ENCODE measurements around the gene PIP4K2C.
"Not testable (repeated sequence)": the region's sequence is repeated elsewhere in the genome, so short reads cannot be mapped to it uniquely, and the experiment has no call there.

The PIP4K2C gene

GRCh38 chr12:57631566-57632072, 40.6 kb downstream of the PIP4K2C start:
- H3K9me3 ChIP-seq (ENCODE audit: control insufficient read depth, insufficient read depth, low read length), result no peaks in the 10 kb centered on the region
- no peaks in the 10 kb centered on the region for H3K36me3 ChIP-seq (ENCODE audit: insufficient read depth, low read length)
- H3K4me1 ChIP-seq (ENCODE audit: insufficient read depth, low read length), result peaks cover 4% of the 10 kb centered on the region; the same call in 1 of the 2 replicates
- peak overlapping the region; percentile 55; the same call in 1 of the 2 replicates for H3K9ac ChIP-seq (ENCODE audit: low read depth, low read length)

GRCh38 chr12:57632073-57632957, 41.3 kb downstream of the PIP4K2C start:
- H3K36me3 ChIP-seq (ENCODE audit: insufficient read depth, low read length), result no peaks in the 10 kb centered on the region
- H3K9ac ChIP-seq (ENCODE audit: low read depth, low read length), result peak overlapping the region; percentile 55; the same call in 1 of the 2 replicates
- no peaks in the 10 kb centered on the region for H3K9me3 ChIP-seq (ENCODE audit: control insufficient read depth, insufficient read depth, low read length)
- peaks cover 4% of the 10 kb centered on the region; the same call in 1 of the 2 replicates for H3K4me1 ChIP-seq (ENCODE audit: insufficient read depth, low read length)

GRCh38 chr12:57632958-57633840, 42.2 kb downstream of the PIP4K2C start, which contains the start of gene B4GALNT1:
Gene B4GALNT1 (minus strand): TSS chr12:57633201. CDS start chr12:57632132, 1,069 bp downstream.
- peaks cover 1% of the 10 kb centered on the region; the same call in 1 of the 2 replicates for H3K4me1 ChIP-seq (ENCODE audit: insufficient read depth, low read length)
- H3K36me3 ChIP-seq (ENCODE audit: insufficient read depth, low read length), result no peaks in the 10 kb centered on the region
- no peaks in the 10 kb centered on the region for H3K9me3 ChIP-seq (ENCODE audit: control insufficient read depth, insufficient read depth, low read length)
- peak within 1 kb of the TSS; percentile 55; the same call in 1 of the 2 replicates for H3K9ac ChIP-seq (ENCODE audit: low read depth, low read length)

GRCh38 chr12:57636731-57637130, 45.7 kb downstream of the PIP4K2C start:
- H3K36me3 ChIP-seq (ENCODE audit: insufficient read depth, low read length); H3K4me1 ChIP-seq (ENCODE audit: insufficient read depth, low read length); H3K9me3 ChIP-seq (ENCODE audit: control insufficient read depth, insufficient read depth, low read length); H3K9ac ChIP-seq (ENCODE audit: low read depth, low read length): not testable (repeated sequence)

GRCh38 chr12:57637364-57637763, 46.4 kb downstream of the PIP4K2C start:
- Histone ChIP-seq H3K4me1 (ENCODE audit: insufficient read depth, low read length) (peaks cover 3% of the 10 kb centered on the region), H3K36me3 (ENCODE audit: insufficient read depth, low read length) (no peaks in the 10 kb centered on the region), H3K9me3 (ENCODE audit: control insufficient read depth, insufficient read depth, low read length) (no peaks in the 10 kb centered on the region), H3K9ac (ENCODE audit: low read depth, low read length) (no peak overlapping the region)

DNA sequence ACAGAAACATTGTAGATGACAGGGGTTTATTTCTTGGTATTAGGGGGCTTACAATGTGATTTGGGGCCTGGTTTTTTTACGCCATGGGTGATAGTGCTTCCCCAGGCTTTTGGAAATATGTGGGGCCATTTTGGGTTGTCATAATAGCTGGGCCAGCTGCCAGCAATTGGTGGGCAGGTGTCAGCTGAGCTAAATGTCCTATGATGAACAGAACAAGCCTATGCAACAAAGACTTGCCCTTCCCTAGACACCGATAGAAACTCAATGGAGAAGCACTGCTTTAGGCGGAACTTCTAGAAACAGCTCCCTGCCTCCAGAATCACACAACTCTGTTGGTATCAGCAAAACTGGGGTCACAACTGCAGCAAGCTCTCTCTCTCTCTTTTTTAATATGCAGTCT, 47.1 kb downstream of the PIP4K2C start:
- peaks cover 3% of the 10 kb centered on the region for H3K4me1 ChIP-seq (ENCODE audit: insufficient read depth, low read length)
- H3K9me3 ChIP-seq (ENCODE audit: control insufficient read depth, insufficient read depth, low read length), result no peaks in the 10 kb centered on the region
- no peak overlapping the region for H3K9ac ChIP-seq (ENCODE audit: low read depth, low read length)
- H3K36me3 ChIP-seq (ENCODE audit: insufficient read depth, low read length), result no peaks in the 10 kb centered on the region

DNA sequence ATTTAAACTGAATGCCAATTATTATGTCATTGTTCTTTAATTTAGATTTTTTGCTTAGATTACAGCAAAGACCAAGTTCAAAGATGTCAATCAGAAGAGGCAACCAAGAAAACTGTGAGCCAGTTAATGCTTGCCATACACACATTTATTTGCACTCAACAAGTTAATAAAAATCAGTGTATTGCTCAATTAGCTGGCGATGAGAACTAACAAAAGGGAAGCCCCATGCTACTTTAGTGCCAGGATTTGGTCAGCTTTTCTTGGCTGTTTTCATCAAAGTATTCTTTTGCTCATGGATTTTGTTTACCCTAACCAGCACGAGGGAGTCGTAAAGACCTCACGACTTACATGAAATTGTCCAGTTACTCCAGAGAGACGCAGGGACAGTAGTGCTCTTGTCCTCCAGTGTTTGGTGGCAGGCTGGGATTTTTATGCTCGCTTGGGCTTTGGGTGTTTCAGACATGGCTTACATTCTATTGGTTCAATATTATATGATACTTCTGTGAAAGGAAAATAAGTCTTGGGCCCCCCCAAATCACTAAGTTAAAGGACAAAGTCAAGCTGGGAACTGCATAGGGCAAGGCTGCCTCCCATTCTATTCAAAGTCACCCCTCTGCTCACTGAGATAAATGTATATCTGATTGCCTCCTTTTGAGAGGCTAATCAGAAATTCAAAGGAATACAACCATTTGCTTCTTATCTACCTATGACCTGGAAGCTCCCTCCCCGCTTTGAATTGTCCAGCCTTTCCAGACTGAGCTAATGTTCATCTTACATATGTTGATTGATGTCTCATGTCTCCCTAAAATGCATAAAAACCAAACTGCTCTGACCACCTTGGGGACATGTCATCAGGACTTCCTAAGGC, 49.4 kb downstream of the PIP4K2C start:
- Histone ChIP-seq H3K9ac (ENCODE audit: low read depth, low read length) (no peak overlapping the region), H3K4me1 (ENCODE audit: insufficient read depth, low read length) (peaks cover 3% of the 10 kb centered on the region), H3K36me3 (ENCODE audit: insufficient read depth, low read length) (no peaks in the 10 kb centered on the region), H3K9me3 (ENCODE audit: control insufficient read depth, insufficient read depth, low read length) (no peaks in the 10 kb centered on the region; the same call in 1 of the 2 replicates)

DNA sequence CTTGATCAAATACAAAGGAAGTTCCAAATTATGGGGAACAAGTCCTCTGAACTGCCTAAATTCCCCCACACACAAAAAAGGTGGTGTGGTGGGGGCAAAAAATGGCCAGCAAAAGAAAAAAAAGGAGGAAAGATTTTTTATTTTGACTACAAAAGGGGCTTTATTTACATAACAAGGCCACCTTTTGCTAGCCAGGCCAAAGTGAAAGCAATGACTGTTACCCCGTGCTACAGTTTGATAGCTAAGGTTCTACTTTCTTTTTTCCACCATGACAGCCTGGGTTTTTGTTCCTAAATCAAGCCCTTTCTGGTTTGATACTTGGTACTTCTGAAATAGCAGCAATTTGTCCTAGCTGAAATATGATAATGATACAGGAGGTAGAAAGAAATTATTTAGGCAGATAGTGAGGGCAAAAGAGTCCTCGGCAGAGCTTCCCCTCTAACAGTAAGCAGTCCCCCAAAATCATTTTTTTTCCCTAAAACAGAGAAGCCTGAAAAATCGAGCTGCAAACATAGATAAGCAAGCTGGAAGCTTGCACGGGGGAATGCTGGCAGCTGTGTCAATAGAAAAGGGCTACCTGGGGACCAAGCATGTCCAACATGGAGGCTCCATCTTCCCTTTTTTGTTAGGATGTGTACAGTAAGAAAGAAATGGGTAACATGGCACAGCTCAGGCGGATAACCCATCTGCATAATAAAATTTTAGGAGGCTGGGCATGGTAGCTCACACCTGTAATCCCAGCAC, 50.9 kb downstream of the PIP4K2C start:
- Histone ChIP-seq H3K4me1 (ENCODE audit: insufficient read depth, low read length) (peaks cover 3% of the 10 kb centered on the region), H3K9ac (ENCODE audit: low read depth, low read length) (no peak overlapping the region), H3K36me3 (ENCODE audit: insufficient read depth, low read length) (no peaks in the 10 kb centered on the region), H3K9me3 (ENCODE audit: control insufficient read depth, insufficient read depth, low read length) (no peaks in the 10 kb centered on the region; the same call in 1 of the 2 replicates)

- not testable (repeated sequence) for H3K9me3 ChIP-seq (ENCODE audit: control insufficient read depth, insufficient read depth, low read length); H3K4me1 ChIP-seq (ENCODE audit: insufficient read depth, low read length); H3K9ac ChIP-seq (ENCODE audit: low read depth, low read length); H3K36me3 ChIP-seq (ENCODE audit: insufficient read depth, low read length)
Observed at GRCh38 chr12:57645990-57646658, 55.1 kb downstream of the PIP4K2C start.

DNA sequence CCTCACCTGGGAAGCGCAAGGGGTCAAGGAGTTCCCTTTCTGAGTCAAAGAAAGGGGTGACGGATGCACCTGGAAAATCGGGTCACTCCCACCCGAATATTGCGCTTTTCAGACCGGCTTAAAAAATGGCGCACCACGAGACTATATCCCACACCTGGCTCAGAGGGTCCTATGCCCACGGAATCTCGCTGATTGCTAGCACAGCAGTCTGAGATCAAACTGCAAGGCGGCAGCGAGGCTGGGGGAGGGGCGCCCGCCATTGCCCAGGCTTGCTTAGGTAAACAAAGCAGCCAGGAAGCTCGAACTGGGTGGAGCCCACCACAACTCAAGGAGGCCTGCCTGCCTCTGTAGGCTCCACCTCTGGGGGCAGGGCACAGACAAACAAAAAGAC, 55.7 kb downstream of the PIP4K2C start:
- not testable (repeated sequence) for H3K9me3 ChIP-seq (ENCODE audit: control insufficient read depth, insufficient read depth, low read length); H3K36me3 ChIP-seq (ENCODE audit: insufficient read depth, low read length); H3K4me1 ChIP-seq (ENCODE audit: insufficient read depth, low read length); H3K9ac ChIP-seq (ENCODE audit: low read depth, low read length)

Measured in ES-I3 (cell line).